Effector memory CD4-positive, alpha-beta T cell (primary cell): ENCODE results near the gene ARHGAP28.
"Not testable (repeated sequence)": the region's sequence is repeated elsewhere in the genome, so short reads cannot be mapped to it uniquely, and the experiment has no call there.

Experiments
- DNase-seq, 3 donors: peaks; one replicate each; pipeline ENCODE4 v3.0.0-alpha.2; 2020
- H3K27ac ChIP-seq: 2 replicates; pipeline ENCODE4 v1.7.0; 2013; ENCODE audit warnings: mild to moderate bottlenecking, low read length, moderate library complexity; ENCODE audit not compliant: insufficient read depth, poor library complexity, severe bottlenecking
- H3K27me3 ChIP-seq: replicated peaks from 2 replicates; pipeline ENCODE4 v1.7.0; 2013; ENCODE audit warnings: mild to moderate bottlenecking, low read length; ENCODE audit not compliant: insufficient read depth, control insufficient read depth, poor library complexity, severe bottlenecking
- H3K36me3 ChIP-seq: 2 replicates; pipeline ENCODE4 v1.7.0; 2013; ENCODE audit warnings: mild to moderate bottlenecking, low read length, moderate library complexity; ENCODE audit not compliant: control insufficient read depth, insufficient read depth
- H3K4me1 ChIP-seq: 2 replicates; pipeline ENCODE4 v1.7.0; 2013; ENCODE audit warnings: low read length, mild to moderate bottlenecking; ENCODE audit not compliant: control insufficient read depth, insufficient read depth, poor library complexity, severe bottlenecking
- H3K4me3 ChIP-seq: 2 replicates; pipeline ENCODE4 v1.7.0; 2013; ENCODE audit warnings: low read length, low read depth, mild to moderate bottlenecking; ENCODE audit not compliant: insufficient read depth, poor library complexity, severe bottlenecking
- H3K9me3 ChIP-seq: 2 replicates; pipeline ENCODE4 v1.7.0; 2013; ENCODE audit warnings: mild to moderate bottlenecking, low read length, moderate library complexity; ENCODE audit not compliant: control insufficient read depth

ARHGAP28 gene

DNA sequence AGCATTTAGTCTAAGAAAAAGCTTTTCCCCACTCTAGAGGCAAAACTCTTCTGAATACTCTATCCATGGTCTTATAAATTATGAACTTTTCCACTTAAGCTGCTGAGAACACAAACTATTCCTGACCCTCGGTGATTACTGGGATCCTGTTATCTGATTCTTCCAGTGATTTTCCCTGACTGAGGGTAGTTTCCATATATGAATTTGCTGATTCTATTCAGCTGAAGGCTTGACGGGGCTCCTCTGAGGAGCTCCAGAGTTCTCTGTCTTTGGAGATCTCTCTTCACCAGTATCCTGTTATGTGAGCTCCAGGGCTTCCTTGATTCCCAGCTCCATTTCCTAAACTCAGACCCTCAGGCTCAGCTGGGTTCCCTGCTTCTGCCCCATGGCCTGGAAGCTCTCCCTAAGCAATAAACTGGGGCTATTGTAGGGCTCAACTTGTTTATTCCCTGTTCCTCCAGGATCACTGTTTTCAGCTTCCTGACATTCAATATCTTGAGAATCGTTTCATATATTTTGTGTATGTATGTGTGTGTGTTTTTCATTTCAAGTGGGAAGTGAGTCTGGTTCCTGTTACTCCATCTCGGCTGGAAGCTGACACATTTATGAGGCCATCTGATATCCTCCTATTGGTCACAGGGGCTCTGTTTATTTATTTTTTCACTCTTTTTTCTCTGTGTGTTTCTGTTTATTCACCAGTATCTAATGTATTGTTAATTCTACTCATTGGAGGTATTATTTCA is 78.2 kb downstream of the ARHGAP28 start:
- Histone ChIP-seq H3K27me3 (no peaks in the 10 kb centered on the region), H3K27ac (no peak overlapping the region), H3K36me3 (no peaks in the 10 kb centered on the region), H3K9me3 (no peaks in the 10 kb centered on the region), H3K4me1 (no peaks in the 10 kb centered on the region), H3K4me3 (no peak overlapping the region)
- DNase-seq: no peak

DNA sequence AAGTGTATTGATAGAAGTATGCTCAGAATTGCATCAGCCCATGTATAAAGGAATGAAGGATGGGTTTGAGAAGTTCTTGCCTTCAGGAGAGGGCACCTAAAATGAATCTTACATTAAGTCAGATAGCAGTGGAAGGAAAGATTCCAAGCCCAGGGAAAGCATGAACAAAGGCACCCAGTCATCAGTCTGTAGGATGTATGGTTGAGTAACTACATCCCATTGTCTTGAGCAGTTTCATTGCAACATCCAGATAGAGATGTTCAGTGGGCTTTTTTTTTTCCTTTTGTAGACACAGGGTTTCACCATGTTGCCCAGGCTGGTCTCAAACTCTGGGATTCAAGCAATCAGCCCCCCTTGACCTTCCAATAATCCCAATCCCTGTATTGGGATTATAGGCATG is 80.7 kb downstream of the ARHGAP28 start:
- Histone ChIP-seq H3K36me3 (no peaks in the 10 kb centered on the region), H3K9me3 (no peaks in the 10 kb centered on the region), H3K4me3 (no peak overlapping the region), H3K27ac (no peak overlapping the region), H3K4me1 (no peaks in the 10 kb centered on the region), H3K27me3 (no peaks in the 10 kb centered on the region)
- DNase-seq: no peak

DNA sequence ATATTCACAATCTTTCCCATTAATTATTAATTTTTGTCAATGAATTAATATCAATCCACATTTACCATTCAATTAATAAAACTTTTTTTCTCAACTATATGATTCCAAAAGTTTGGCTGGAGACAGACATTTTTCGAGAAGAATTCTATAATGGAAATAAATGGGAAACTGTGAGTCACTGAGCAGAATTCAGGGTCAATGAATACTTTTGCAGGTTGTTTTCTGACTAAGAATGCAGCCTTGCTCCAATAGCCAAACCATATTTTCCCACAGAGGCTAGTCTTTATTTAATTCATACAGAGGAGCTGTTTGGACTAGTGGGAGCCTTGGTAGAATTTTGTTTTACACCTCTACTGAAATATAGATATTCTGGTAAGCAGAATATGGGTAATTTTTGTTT is 82.3 kb downstream of the ARHGAP28 start:
- no peak for DNase-seq
- Histone ChIP-seq H3K4me3 (no peak overlapping the region), H3K27me3 (no peaks in the 10 kb centered on the region), H3K27ac (no peak overlapping the region), H3K4me1 (no peaks in the 10 kb centered on the region), H3K9me3 (no peaks in the 10 kb centered on the region), H3K36me3 (no peaks in the 10 kb centered on the region)

DNA sequence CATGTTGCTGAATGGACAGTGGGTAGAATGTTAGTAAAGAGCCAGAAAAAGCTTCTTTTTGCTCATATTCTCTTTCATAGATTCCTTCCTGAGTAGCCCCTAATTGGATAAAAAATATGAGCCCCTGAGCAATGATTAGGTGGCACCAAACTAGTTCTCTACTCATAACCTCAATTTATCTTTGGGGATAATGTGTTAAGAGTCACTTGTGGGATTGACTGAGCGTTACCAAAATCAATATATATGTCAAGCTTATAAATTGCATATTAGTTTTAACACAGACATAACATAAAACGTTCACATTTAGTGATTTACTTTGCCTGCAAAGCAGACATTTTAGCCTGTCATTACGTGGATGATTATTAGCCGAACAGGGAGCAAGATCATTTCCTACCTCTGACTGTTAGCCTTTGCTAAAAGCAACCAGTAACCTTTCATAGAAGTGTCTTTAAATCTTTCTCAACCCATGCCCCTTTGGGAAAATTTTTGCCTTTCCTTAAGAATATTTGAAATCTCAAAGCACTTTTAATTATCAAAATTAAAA is 85.4 kb downstream of the ARHGAP28 start:
- no peaks in the 10 kb centered on the region for H3K27me3 ChIP-seq
- H3K4me1 ChIP-seq: no peaks in the 10 kb centered on the region
- DNase-seq: no peak
- no peaks in the 10 kb centered on the region for H3K36me3 ChIP-seq
- H3K27ac ChIP-seq: no peak overlapping the region
- no peaks in the 10 kb centered on the region for H3K9me3 ChIP-seq
- H3K4me3 ChIP-seq: no peak overlapping the region

DNA sequence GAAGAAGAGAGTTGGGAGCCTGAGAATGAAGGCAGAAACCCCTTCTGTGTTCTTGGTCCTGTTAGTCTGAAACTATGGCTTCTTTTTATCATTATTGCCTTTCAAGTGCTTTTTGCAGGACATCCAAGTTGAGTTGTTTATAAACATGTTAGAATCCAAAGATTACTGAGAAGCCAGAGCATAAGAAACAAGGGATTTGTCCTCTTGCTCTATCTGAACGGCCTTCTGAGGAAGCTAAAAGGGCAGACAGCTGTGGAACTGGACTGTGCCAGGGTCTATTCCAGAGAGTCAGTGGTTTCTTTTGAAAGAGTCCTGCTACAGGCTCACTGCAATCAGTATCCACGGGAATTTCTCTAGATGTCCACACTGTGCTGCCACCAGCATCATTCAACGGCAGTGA is 86.6 kb downstream of the ARHGAP28 start:
- no peak for DNase-seq
- H3K27me3 ChIP-seq: no peaks in the 10 kb centered on the region
- no peaks in the 10 kb centered on the region for H3K9me3 ChIP-seq
- no peaks in the 10 kb centered on the region for H3K36me3 ChIP-seq
- no peaks in the 10 kb centered on the region for H3K4me1 ChIP-seq
- no peak overlapping the region for H3K4me3 ChIP-seq
- H3K27ac ChIP-seq: no peak overlapping the region

DNA sequence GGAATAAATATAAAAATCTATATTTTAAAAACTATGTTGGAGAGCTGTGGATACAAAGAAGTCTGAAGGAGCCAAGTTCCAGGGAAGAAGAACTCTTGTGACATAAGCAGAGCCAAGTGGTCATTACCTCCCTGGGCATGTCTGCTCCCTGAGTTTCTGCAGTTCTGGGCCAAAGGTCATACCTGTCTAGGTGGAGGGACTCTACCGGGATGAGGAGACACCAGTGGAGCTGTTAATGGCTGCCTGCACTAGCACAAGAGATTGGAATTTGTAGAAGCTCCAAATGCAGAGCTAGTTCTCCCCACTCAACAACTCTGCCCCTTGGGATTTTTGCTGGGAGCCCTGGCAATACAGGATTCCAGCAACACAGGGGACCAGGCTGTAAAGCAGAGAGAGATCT is 89.8 kb downstream of the ARHGAP28 start:
- no peak overlapping the region for H3K4me3 ChIP-seq
- no peaks in the 10 kb centered on the region for H3K27me3 ChIP-seq
- no peaks in the 10 kb centered on the region for H3K4me1 ChIP-seq
- H3K9me3 ChIP-seq: no peaks in the 10 kb centered on the region
- DNase-seq: no peak
- no peak overlapping the region for H3K27ac ChIP-seq
- no peaks in the 10 kb centered on the region for H3K36me3 ChIP-seq

DNA sequence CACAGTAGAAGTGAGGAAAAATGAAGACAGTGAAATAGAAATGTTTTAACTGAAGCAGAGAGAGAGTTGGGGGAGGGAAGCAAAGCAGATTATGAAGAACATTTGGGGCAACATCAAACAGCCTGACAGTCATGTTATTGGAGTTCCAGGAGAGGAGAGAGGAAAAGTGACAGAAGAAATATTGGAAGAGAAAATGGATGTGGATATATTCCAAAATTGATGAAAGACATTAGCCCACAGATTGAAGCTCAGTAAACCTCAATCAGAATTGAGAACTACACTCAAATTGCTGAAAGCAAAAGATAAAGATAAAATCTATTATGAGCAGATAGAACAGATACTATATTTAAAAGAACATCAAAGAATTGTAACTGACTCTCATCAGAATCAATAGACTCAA is 90.8 kb downstream of the ARHGAP28 start:
- Histone ChIP-seq H3K9me3 (no peaks in the 10 kb centered on the region), H3K4me3 (no peak overlapping the region), H3K4me1 (no peaks in the 10 kb centered on the region), H3K27me3 (no peaks in the 10 kb centered on the region), H3K27ac (no peak overlapping the region), H3K36me3 (no peaks in the 10 kb centered on the region)
- no peak for DNase-seq

DNA sequence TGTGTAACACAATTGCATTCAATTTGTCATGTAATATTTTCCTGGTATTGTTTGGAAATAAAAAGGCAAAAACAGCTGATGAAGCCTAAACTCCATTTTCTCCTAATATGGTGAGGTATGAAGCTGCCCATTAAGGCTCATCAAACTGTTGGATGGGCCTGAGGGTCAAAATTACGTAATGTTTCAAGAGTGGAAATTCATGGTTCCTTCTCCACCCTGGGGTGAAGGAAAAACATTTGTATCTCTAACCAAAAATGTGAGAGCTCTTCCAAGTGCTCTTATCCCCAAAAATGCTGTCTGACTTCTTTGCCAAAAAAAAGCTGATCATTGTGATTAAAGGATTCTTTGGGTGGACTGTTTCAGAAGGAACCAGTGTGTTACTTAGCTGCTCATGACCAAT is 91.8 kb downstream of the ARHGAP28 start:
- H3K9me3 ChIP-seq: no peaks in the 10 kb centered on the region
- H3K27ac ChIP-seq: no peak overlapping the region

DNA sequence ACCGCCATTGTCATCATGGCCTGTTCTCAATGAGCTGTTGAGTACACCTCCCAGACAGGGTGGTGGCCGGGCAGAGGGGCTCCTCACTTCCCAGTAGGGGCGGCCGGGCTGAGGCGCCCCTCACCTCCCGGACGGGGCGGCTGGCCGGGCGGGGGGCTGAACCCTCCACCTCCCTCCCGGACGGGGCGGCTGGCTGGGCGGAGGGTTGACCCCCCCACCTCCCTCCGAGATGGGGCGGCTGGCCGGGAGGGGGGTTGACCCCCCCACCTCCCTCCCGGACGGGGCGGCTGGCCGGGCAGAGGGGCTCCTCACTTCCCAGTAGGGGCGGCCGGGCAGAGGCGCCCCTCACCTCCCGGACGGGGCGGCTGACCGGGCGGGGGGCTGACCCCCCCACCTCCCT is 97.6 kb downstream of the ARHGAP28 start:
- not testable (repeated sequence) for H3K4me1 ChIP-seq, H3K36me3 ChIP-seq, H3K9me3 ChIP-seq, DNase-seq, H3K4me3 ChIP-seq, H3K27me3 ChIP-seq, H3K27ac ChIP-seq

More for the DNA sequence above, 91.8 kb downstream of the ARHGAP28 start:
- Histone ChIP-seq H3K36me3 (no peaks in the 10 kb centered on the region), H3K4me1 (no peaks in the 10 kb centered on the region), H3K27me3 (no peaks in the 10 kb centered on the region), H3K4me3 (no peak overlapping the region)
- DNase-seq: no peak

DNA sequence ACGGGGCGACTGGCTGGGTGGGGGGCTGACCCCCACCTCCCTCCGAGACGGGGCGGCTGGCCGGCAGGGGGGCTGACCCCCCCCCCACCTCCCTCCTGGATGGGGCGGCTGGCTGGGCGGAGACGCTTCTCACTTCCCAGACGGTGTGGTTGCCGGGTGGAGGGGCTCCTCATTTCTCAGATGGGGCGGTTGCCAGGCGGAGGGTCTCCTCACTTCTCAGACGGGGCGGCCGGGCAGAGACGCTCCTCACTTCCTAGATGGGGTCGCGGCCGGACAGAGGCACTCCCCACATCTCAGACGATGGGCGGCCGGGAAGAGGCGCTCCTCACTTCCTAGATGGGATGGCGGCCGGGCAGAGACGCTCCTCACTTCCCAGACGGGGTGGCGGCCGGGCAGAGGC is 98.0 kb downstream of the ARHGAP28 start:
- not testable (repeated sequence) for DNase-seq, H3K4me1 ChIP-seq

More for the DNA sequence above, 98.0 kb downstream of the ARHGAP28 start:
- H3K27me3 ChIP-seq, H3K9me3 ChIP-seq, H3K36me3 ChIP-seq, H3K4me3 ChIP-seq, H3K27ac ChIP-seq: not testable (repeated sequence)
